Adrenal gland (tissue), 12 donors: ENCODE data around the gene TUBA1B. TPM values are rescaled to one million over a fixed set of nuclear protein-coding genes. Genes with fewer than 3 reads are reported as not detected.

Experiments
- DNase-seq, 7 donors: peaks; one replicate each; pipeline ENCODE4 v3.0.0-alpha.2; 2019 to 2020
- H3K27ac ChIP-seq, 5 donors: fragments of 200-600 bp; sonication (generic) in 4 of 5; 1 replicate in 3 of 5; 2 replicates in 2 of 5; pipeline versions ENCODE4 v1.5.1 to v1.8.0; 2016 to 2020; ENCODE audit warnings: mild to moderate bottlenecking in 1 of 5
- H3K27me3 ChIP-seq: fragments of 200-600 bp; 2 replicates; pipeline ENCODE4 v1.8.0; 2021
- H3K36me3 ChIP-seq, 2 donors: fragments of 200-600 bp; replicated peaks in 1 of 2; 1 replicate in 1 of 2; 2 replicates in 1 of 2; pipeline versions ENCODE4 v1.5.1 to v1.8.0; 2018 to 2022
- H3K4me1 ChIP-seq, 2 donors: fragments of 200-600 bp; replicated peaks in 1 of 2; 1 replicate in 1 of 2; 2 replicates in 1 of 2; pipeline versions ENCODE4 v1.5.1 to v1.8.0; 2018 to 2021
- H3K4me3 ChIP-seq, 4 donors: fragments of 200-600 bp; sonication (generic) in 3 of 4; one replicate each; pipeline ENCODE4 v1.5.1; 2016 to 2018
- H3K9me3 ChIP-seq, 3 donors: fragments of 200-600 bp; sonication (generic) in 1 of 3; replicated peaks in 1 of 3; 1 replicate in 2 of 3; 2 replicates in 1 of 3; pipeline versions ENCODE4 v1.5.1 to v1.8.0; 2016 to 2021
- POLR2A ChIP-seq, 2 donors: fragments of 450-650 bp; IDR thresholded peaks; one replicate each; pipeline ENCODE4 v1.6.1; 2017; ENCODE audit warnings: antibody characterized with exemption in 2 of 2, mild to moderate bottlenecking in 2 of 2, moderate library complexity in 1 of 2
- WGBS, 4 donors: extraction: QIAGEN DNeasy Blood & Tissue Kit in 2 of 4; methylation state at CpG; one replicate each; pipeline versions ENCODE4 v1.1.5 to v1.1.7; 2013 to 2017; 5-methylcytosine and 5-hydroxymethylcytosine counted together
- intact Hi-C, 2 donors: fragments of 100-400 bp; cut with DNase I; formaldehyde crosslinking; loops; one replicate each; pipeline versions ENCODE4 v1.14.1 to v1.15.0; 2022 to 2023
- polyA plus RNA-seq, 3 donors: library from polyadenylated mRNA; stranded (reverse); fragments of 200-250 nt in 2 of 3; fragments of 350-450 nt in 1 of 3; fragmentation: Illumina TruSeq in 1 of 3; extraction: RNeasy Lipid Tissue Mini Kit (QIAGEN cat#74804) in 1 of 3; gene quantifications; one replicate each; pipeline ENCODE4 v1.2.3, GENCODE V29; 2013 to 2014
- small RNA-seq, 2 donors: library from RNA; depleted of rRNA; stranded (forward); fragments of <200 nt; gene quantifications; one replicate each; pipeline ENCODE3, GENCODE V24; 2016
- total RNA-seq, 9 donors: library from RNA; depleted of rRNA in 4 of 9; stranded (reverse); fragments of >200 nt in 4 of 9; fragments of 120-200 nt in 1 of 9; fragmentation: NEBNext Ultra II Directional in 1 of 9; extraction: Animal tissue kit (Norgen Biotek cat#: 25700) in 1 of 9; gene quantifications; one replicate each; pipeline versions ENCODE4 v1.1.0 to v1.2.4, GENCODE V29; 2013 to 2023
- TF ChIP-seq, protein P1 (sequence below), 6 experiments: fragments of 450-650 bp in 4 of 6; fragments of 200-600 bp in 2 of 6; sonication (generic) in 1 of 6; IDR thresholded peaks; 1 replicate in 5 of 6; 2 replicates in 1 of 6; pipeline versions ENCODE4 v1.5.1 to v1.8.0; 2016 to 2021; ENCODE audit warnings: antibody characterized with exemption in 6 of 6, mild to moderate bottlenecking in 2 of 6, moderate library complexity in 1 of 6
- donor health status: healthy with polysubstance abuse.
- donor health status: Bipolar disorder and iron deficiency.
- donor health status: DM: yes; HTN: yes; CAD: no.
- donor health status: DM: no; HTN: no; CAD: no.
- donor health status: DM: no; HTN: no; CAD: no.
- donor health status: DM: yes; HTN: yes; CAD: no.

The TUBA1B gene
- total and polyA plus RNA-seq, 12 donors = 174 to 830 (median 377) TPM

DNA sequence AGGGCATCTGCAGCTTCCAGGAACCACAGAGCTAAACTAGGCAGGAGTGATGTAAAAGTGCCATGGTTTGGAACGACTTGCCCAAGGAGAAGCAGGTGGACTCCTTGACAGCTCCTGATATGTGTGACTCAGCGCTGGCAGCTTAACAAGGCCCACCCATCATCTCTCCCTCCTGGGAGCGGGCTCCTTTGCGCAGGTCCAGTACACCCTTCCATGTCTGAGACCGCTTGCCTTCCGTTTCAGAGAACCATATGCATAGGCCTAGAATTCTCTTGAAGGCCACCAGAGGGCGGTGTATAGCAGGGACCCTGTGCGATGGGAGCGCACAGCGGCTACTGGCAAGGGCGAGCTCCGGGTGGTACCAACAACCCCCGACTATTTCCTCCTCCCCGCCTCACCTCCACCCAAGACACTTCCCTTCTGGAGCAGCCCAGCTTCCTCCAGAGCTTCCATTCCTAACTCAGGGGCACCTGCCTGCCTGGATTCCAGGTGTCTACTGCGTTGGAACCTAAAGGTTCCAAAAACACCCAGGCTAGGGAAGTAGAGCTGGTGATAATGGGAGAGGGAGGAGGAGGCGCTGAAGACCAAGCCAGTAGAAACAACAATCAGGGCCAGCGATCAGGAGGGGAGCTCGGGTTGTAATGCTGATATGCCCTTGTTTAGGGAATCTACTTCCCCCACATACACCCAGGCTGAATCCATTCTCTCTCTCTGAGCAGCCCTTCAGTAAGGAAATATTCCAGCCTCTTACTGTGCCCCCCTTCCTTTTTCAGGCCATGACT, 42.9 kb downstream of the TUBA1B start:
- no peaks in the 10 kb centered on the region for H3K36me3 ChIP-seq
- H3K4me3 ChIP-seq = no peak overlapping the region
- 3 to 15% (median 4%) methylated on average over 7 to 18 of the region's 18 CpGs for WGBS, 4 donors
- DNase-seq = peak; percentile 74 to 86 (median 79)
- intact Hi-C loops = loop anchor here (5.0 kb wide), 1 partner anchor 34 kb away; no protein-coding TSS in a partner anchor
- no peak for TF ChIP-seq POLR2A (IDR thresholded peaks at IDR 0.05)
- TF ChIP-seq, protein P1, sequence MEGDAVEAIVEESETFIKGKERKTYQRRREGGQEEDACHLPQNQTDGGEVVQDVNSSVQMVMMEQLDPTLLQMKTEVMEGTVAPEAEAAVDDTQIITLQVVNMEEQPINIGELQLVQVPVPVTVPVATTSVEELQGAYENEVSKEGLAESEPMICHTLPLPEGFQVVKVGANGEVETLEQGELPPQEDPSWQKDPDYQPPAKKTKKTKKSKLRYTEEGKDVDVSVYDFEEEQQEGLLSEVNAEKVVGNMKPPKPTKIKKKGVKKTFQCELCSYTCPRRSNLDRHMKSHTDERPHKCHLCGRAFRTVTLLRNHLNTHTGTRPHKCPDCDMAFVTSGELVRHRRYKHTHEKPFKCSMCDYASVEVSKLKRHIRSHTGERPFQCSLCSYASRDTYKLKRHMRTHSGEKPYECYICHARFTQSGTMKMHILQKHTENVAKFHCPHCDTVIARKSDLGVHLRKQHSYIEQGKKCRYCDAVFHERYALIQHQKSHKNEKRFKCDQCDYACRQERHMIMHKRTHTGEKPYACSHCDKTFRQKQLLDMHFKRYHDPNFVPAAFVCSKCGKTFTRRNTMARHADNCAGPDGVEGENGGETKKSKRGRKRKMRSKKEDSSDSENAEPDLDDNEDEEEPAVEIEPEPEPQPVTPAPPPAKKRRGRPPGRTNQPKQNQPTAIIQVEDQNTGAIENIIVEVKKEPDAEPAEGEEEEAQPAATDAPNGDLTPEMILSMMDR (IDR thresholded peaks at IDR 0.05) = peak; percentile 82 to 89 (median 86)
- H3K27ac ChIP-seq = no peak overlapping the region
- H3K27me3 ChIP-seq = peaks cover 13% of the 10 kb centered on the region
- H3K4me1 ChIP-seq = peaks cover 0 to 32% of the 10 kb centered on the region in 2 donors
- H3K9me3 ChIP-seq = no peaks in the 10 kb centered on the region

DNA sequence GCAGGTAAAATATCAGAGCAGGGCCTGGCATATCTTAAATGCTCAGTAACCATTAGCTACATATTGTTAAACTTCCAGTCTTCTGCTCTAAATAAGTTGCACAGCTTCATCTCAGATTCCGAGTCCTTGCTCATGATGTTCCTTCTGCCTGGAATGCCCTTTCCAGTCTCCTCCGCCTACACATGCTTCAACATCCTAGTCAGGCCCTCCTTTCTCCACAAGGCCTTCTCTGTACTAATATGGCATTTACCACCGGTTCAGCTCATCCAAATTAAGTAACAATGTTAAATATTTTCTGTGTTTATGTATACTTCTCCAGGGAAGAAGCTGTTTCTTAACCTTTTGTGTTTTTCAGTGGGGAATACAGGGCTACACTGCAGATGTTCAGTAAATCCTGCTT, 45.1 kb downstream of the TUBA1B start:
- intact Hi-C loops = loop anchor here (5.0 kb wide), 1 partner anchor 36 kb away; no protein-coding TSS in a partner anchor
- peaks cover 0 to 18% of the 10 kb centered on the region in 2 donors for H3K4me1 ChIP-seq
- H3K27me3 ChIP-seq = peaks cover 8% of the 10 kb centered on the region
- WGBS, 4 donors = 72 to 77% (median 75%) methylated on average over 3 of the region's 3 CpGs
- DNase-seq = no peak
- H3K4me3 ChIP-seq = no peak overlapping the region
- TF ChIP-seq, protein P1 (IDR thresholded peaks at IDR 0.05) = no peak
- no peak for TF ChIP-seq POLR2A (IDR thresholded peaks at IDR 0.05)
- H3K9me3 ChIP-seq = no peaks in the 10 kb centered on the region
- H3K27ac ChIP-seq = no peak overlapping the region
- no peaks in the 10 kb centered on the region for H3K36me3 ChIP-seq

DNA sequence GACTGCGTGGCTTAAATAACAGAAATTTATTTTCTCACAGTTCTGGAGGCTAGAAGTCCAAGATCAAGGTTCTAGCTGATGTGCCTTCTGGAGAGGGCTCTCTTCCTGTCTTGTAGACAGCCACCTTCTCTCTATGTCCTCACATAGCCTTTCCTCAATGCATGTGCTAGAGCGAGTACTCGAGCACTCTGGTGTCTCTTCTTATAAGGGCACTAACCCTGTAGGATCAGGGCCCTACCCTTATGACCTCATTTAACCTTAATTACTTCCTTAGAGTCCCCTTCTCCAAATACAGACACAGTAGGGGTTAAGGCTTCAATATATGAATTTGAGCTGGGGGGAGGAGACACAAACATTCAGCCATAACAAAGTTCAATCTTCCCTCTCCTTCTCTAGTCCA, 46.8 kb downstream of the TUBA1B start:
- Histone ChIP-seq H3K9me3 (no peaks in the 10 kb centered on the region), H3K4me1 (peaks cover 0 to 7% of the 10 kb centered on the region in 2 donors), H3K4me3 (no peak overlapping the region), H3K36me3 (no peaks in the 10 kb centered on the region), H3K27me3 (no peaks in the 10 kb centered on the region), H3K27ac (no peak overlapping the region)
- no peak for TF ChIP-seq POLR2A (IDR thresholded peaks at IDR 0.05)
- TF ChIP-seq, protein P1 (IDR thresholded peaks at IDR 0.05) = no peak
- intact Hi-C loops = no loop called here
- 92 to 98% (median 95%) methylated on average over 3 of the region's 3 CpGs for WGBS, 4 donors
- no peak for DNase-seq

DNA sequence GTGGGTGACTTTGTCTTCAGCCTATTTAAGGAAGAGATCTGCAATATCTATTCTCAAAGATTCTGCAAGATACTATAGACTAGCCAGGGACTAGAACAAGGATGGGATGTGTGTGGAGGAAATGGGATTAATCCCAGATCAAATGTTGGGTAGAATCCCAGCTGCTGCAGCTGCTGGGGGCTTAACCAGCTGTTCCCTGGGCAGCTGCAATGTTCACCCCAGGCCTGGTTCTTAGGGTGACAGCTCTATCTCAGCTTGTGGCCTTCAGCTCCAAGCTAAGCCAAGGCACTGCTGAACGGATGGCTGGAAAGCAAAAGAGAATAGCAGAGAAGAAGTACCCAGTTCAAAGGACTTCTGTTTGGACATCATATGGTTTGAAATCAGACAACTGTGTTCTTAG, 51.4 kb downstream of the TUBA1B start:
- Histone ChIP-seq H3K9me3 (no peaks in the 10 kb centered on the region), H3K27me3 (no peaks in the 10 kb centered on the region), H3K4me3 (no peak overlapping the region), H3K4me1 (no peaks in the 10 kb centered on the region), H3K36me3 (no peaks in the 10 kb centered on the region), H3K27ac (no peak overlapping the region)
- DNase-seq = no peak
- 63 to 77% (median 65%) methylated on average over 1 of the region's 1 CpG for WGBS, 4 donors
- TF ChIP-seq, protein P1 (IDR thresholded peaks at IDR 0.05) = no peak
- no peak for TF ChIP-seq POLR2A (IDR thresholded peaks at IDR 0.05)
- intact Hi-C loops = no loop called here

Small RNA genes lying within 50 kb of the gene (small RNA-seq; reads per million reads assigned to genes)
- 0 reads per million in 2 donors for gene RF00019

Other genes starting within 250 kb of the TUBA1B start
- 10 to 100 TPM in 7 of 9 donors, 1 to 10 TPM in 2; 4.1 to 49.7 (median 16.2) TPM for gene FKBP11, start 205.9 kb downstream of the TUBA1B start, total RNA-seq
- gene FKBP11, start 205.9 kb downstream of the TUBA1B start, polyA plus RNA-seq = 100 to 1,000 TPM in 1 of 3 donors, 10 to 100 TPM in 2; 52.9 to 118 (median 64.4) TPM
- 100 to 1,000 TPM in 5 of 9 donors, 10 to 100 TPM in 4; 73.1 to 237 (median 118) TPM for gene ARF3, start 173.9 kb downstream of the TUBA1B start, total RNA-seq
- 100 to 1,000 TPM in 1 of 3 donors, 10 to 100 TPM in 2; 55.2 to 172 (median 62.5) TPM for gene ARF3, start 173.9 kb downstream of the TUBA1B start, polyA plus RNA-seq
- under 1 TPM in 4 of 9 donors, not detected in 5; 0.11 to 0.40 (median 0.17) TPM for gene WNT10B, start 159.7 kb downstream of the TUBA1B start, total RNA-seq
- gene WNT10B, start 159.7 kb downstream of the TUBA1B start, polyA plus RNA-seq = under 1 TPM in 2 of 3 donors, not detected in 1; 0.84 to 0.88 TPM
- gene WNT1, start 153.1 kb downstream of the TUBA1B start, total RNA-seq = not detected
- gene WNT1, start 153.1 kb downstream of the TUBA1B start, polyA plus RNA-seq = not detected
- gene DDN, start 132.0 kb downstream of the TUBA1B start, total RNA-seq = 1 to 10 TPM in 1 of 9 donors, under 1 TPM in 7, not detected in 1; 0.08 to 2.2 (median 0.54) TPM
- under 1 TPM; 0.08 to 0.17 (median 0.15) TPM for gene DDN, start 132.0 kb downstream of the TUBA1B start, polyA plus RNA-seq
- gene PRKAG1, start 112.6 kb downstream of the TUBA1B start, total RNA-seq = 10 to 100 TPM; 70.1 to 89.6 (median 82.4) TPM
- gene PRKAG1, start 112.6 kb downstream of the TUBA1B start, polyA plus RNA-seq = 100 to 1,000 TPM in 1 of 3 donors, 10 to 100 TPM in 2; 60.1 to 141 (median 71.6) TPM
- 10 to 100 TPM; 21.2 to 80.9 (median 56.4) TPM for gene KMT2D, start 70.6 kb downstream of the TUBA1B start, total RNA-seq
- gene KMT2D, start 70.6 kb downstream of the TUBA1B start, polyA plus RNA-seq = 100 to 1,000 TPM in 1 of 3 donors, 10 to 100 TPM in 2; 25.6 to 140 (median 31.4) TPM
- gene RHEBL1, start 61.4 kb downstream of the TUBA1B start, total RNA-seq = 1 to 10 TPM in 1 of 9 donors, under 1 TPM in 4, not detected in 4; 0.28 to 1.8 (median 0.36) TPM
- under 1 TPM; 0.26 to 0.71 (median 0.32) TPM for gene RHEBL1, start 61.4 kb downstream of the TUBA1B start, polyA plus RNA-seq
- 1 to 10 TPM in 2 of 9 donors, under 1 TPM in 7; 0.18 to 5.9 (median 0.51) TPM for gene DHH, start 36.6 kb downstream of the TUBA1B start, total RNA-seq
- under 1 TPM; 0.13 to 0.84 (median 0.16) TPM for gene DHH, start 36.6 kb downstream of the TUBA1B start, polyA plus RNA-seq
- gene LMBR1L, start 20.5 kb downstream of the TUBA1B start, total RNA-seq = 100 to 1,000 TPM in 1 of 9 donors, 10 to 100 TPM in 8; 20.6 to 103 (median 74.5) TPM
- 100 to 1,000 TPM in 2 of 3 donors, 10 to 100 TPM in 1; 30.3 to 136 (median 121) TPM for gene LMBR1L, start 20.5 kb downstream of the TUBA1B start, polyA plus RNA-seq
- 100 to 1,000 TPM in 7 of 9 donors, 10 to 100 TPM in 2; 59.1 to 315 (median 145) TPM for gene TUBA1A, start 57.7 kb upstream of the TUBA1B start, total RNA-seq
- 100 to 1,000 TPM in 1 of 3 donors, 10 to 100 TPM in 2; 64.7 to 235 (median 81.1) TPM for gene TUBA1A, start 57.7 kb upstream of the TUBA1B start, polyA plus RNA-seq
- gene TUBA1C, start 133.7 kb upstream of the TUBA1B start, total RNA-seq = 100 to 1,000 TPM in 5 of 9 donors, 10 to 100 TPM in 4; 30.1 to 158 (median 107) TPM
- 100 to 1,000 TPM in 1 of 3 donors, 10 to 100 TPM in 2; 43.7 to 292 (median 79.6) TPM for gene TUBA1C, start 133.7 kb upstream of the TUBA1B start, polyA plus RNA-seq
- gene PRPH, start 163.8 kb upstream of the TUBA1B start, total RNA-seq = 10 to 100 TPM in 1 of 9 donors, 1 to 10 TPM in 3, under 1 TPM in 2, not detected in 3; 0.16 to 16.5 (median 3.5) TPM
- 10 to 100 TPM in 1 of 3 donors, 1 to 10 TPM in 2; 5.9 to 27.8 (median 9.6) TPM for gene PRPH, start 163.8 kb upstream of the TUBA1B start, polyA plus RNA-seq
- 1 to 10 TPM in 7 of 9 donors, under 1 TPM in 1, not detected in 1; 0.53 to 9.5 (median 1.9) TPM for gene TROAP, start 191.9 kb upstream of the TUBA1B start, total RNA-seq
- gene TROAP, start 191.9 kb upstream of the TUBA1B start, polyA plus RNA-seq = 1 to 10 TPM; 1.1 to 1.8 (median 1.1) TPM
- under 1 TPM in 2 of 9 donors, not detected in 7; 0.14 to 0.20 TPM for gene C1QL4, start 205.8 kb upstream of the TUBA1B start, total RNA-seq
- not detected for gene C1QL4, start 205.8 kb upstream of the TUBA1B start, polyA plus RNA-seq
- gene DNAJC22, start 215.5 kb upstream of the TUBA1B start, total RNA-seq = 1 to 10 TPM in 2 of 9 donors, under 1 TPM in 7; 0.55 to 2.9 (median 0.74) TPM
- gene DNAJC22, start 215.5 kb upstream of the TUBA1B start, polyA plus RNA-seq = under 1 TPM; 0.40 to 0.51 (median 0.48) TPM
- gene SPATS2, start 236.1 kb upstream of the TUBA1B start, total RNA-seq = 10 to 100 TPM in 7 of 9 donors, 1 to 10 TPM in 2; 4.9 to 21.4 (median 15.0) TPM
- 10 to 100 TPM; 11.0 to 23.1 (median 19.1) TPM for gene SPATS2, start 236.1 kb upstream of the TUBA1B start, polyA plus RNA-seq